ENCODE data around the gene CASP9.
"Not testable (repeated sequence)": the region's sequence is repeated elsewhere in the genome, so short reads cannot be mapped to it uniquely, and the experiment has no call there.

CASP9 gene

GRCh38 chr1:15469361-15469760, 54.7 kb downstream of the CASP9 start:
- no peak overlapping the region for H3K4me3 ChIP-seq (ENCODE audit: low read depth, low read length)

GRCh38 chr1:15468145-15468544, 55.9 kb downstream of the CASP9 start:
- no peak overlapping the region for H3K4me3 ChIP-seq (ENCODE audit: low read depth, low read length)
- TF ChIP-seq CTCF (IDR thresholded peaks at IDR 0.05; ENCODE audit: low read depth, low read length) = no peak
- DNase-seq (ENCODE audit: low read depth, low spot score) = no peak
- in situ Hi-C loops (cut with HindIII; ENCODE audit: low sequenced_read_pairs) = no loop called here

More at GRCh38 chr1:15469361-15469760, 54.7 kb downstream of the CASP9 start:
- no peak for DNase-seq (ENCODE audit: low read depth, low spot score)
- TF ChIP-seq CTCF (IDR thresholded peaks at IDR 0.05; ENCODE audit: low read depth, low read length) = no peak
- in situ Hi-C loops (cut with HindIII; ENCODE audit: low sequenced_read_pairs) = no loop called here

- DNase-seq (ENCODE audit: low read depth, low spot score); in situ Hi-C loops (cut with HindIII; ENCODE audit: low sequenced_read_pairs); H3K4me3 ChIP-seq (ENCODE audit: low read depth, low read length): not testable (repeated sequence)
Measured at GRCh38 chr1:15466955-15467625, 56.9 kb downstream of the CASP9 start.

GRCh38 chr1:15465674-15466073, 58.3 kb downstream of the CASP9 start:
- in situ Hi-C loops (cut with HindIII; ENCODE audit: low sequenced_read_pairs) = no loop called here
- no peak for DNase-seq (ENCODE audit: low read depth, low spot score)
- no peak for TF ChIP-seq CTCF (IDR thresholded peaks at IDR 0.05; ENCODE audit: low read depth, low read length)
- H3K4me3 ChIP-seq (ENCODE audit: low read depth, low read length) = no peak overlapping the region

GRCh38 chr1:15463926-15464322, 60.1 kb downstream of the CASP9 start:
- H3K4me3 ChIP-seq (ENCODE audit: low read depth, low read length); in situ Hi-C loops (cut with HindIII; ENCODE audit: low sequenced_read_pairs): not testable (repeated sequence)

GRCh38 chr1:15463064-15463800, 60.8 kb downstream of the CASP9 start:
- in situ Hi-C loops (cut with HindIII; ENCODE audit: low sequenced_read_pairs); H3K4me3 ChIP-seq (ENCODE audit: low read depth, low read length); DNase-seq (ENCODE audit: low read depth, low spot score): not testable (repeated sequence)

More at GRCh38 chr1:15463926-15464322, 60.1 kb downstream of the CASP9 start:
- not testable (repeated sequence) for DNase-seq (ENCODE audit: low read depth, low spot score)

GRCh38 chr1:15460708-15461095, 63.3 kb downstream of the CASP9 start:
- H3K4me3 ChIP-seq (ENCODE audit: low read depth, low read length) = no peak overlapping the region
- in situ Hi-C loops (cut with HindIII; ENCODE audit: low sequenced_read_pairs) = no loop called here
- no peak for TF ChIP-seq CTCF (IDR thresholded peaks at IDR 0.05; ENCODE audit: low read depth, low read length)
- DNase-seq (ENCODE audit: low read depth, low spot score) = no peak
